HEK293 (cell line): ENCODE measurements around the gene SLF2.
A peak's percentile ranks its signal among the peaks of the same experiment; 100 is the strongest.

ENCODE experiments used
- CTCF ChIA-PET: fragments of 350-600 bp; formaldehyde crosslinking; extraction: SDS; loops from one replicate; lab custom pipeline; 2021; ENCODE audit warnings: antibody characterized with exemption; lab: Yijun Ruan, JAX
- POLR2A ChIA-PET: fragments of 300-600 bp; formaldehyde crosslinking; extraction: SDS; loops from one replicate; lab custom pipeline; 2020; ENCODE audit warnings: antibody characterized with exemption, inconsistent platforms; lab: Yijun Ruan, JAX
- H3K27ac ChIP-seq: fragments of 200-500 bp; sonication (Bioruptor generic); 2 replicates; pipeline ENCODE4 v1.5.1; 2014; ENCODE audit warnings: low read depth, low read length, control low read depth, inconsistent platforms; ENCODE audit errors: extremely low read depth
- H3K36me3 ChIP-seq, 2 experiments: fragments of 200-500 bp in 1 of 2; sonication (Bioruptor generic) in 1 of 2; 1 replicate in 1 of 2; 2 replicates in 1 of 2; pipeline ENCODE4 v1.5.1; 2014 to 2017; ENCODE audit warnings: inconsistent platforms in 2 of 2, low read length in 2 of 2; ENCODE audit not compliant: control insufficient read depth in 2 of 2, insufficient read depth in 1 of 2
- H3K4me1 ChIP-seq: fragments of 200-500 bp; sonication (Bioruptor generic); 2 replicates; pipeline ENCODE4 v1.5.1; 2014; ENCODE audit warnings: mild to moderate bottlenecking, low read length, inconsistent platforms; ENCODE audit not compliant: control insufficient read depth, insufficient read depth
- H3K4me3 ChIP-seq: 2 replicates; pipeline ENCODE4 v1.5.1; 2011; ENCODE audit warnings: low read depth, mild to moderate bottlenecking, control low read depth, low read length, moderate library complexity
- H3K9me3 ChIP-seq: fragments of 200-500 bp; sonication (Bioruptor generic); 2 replicates; pipeline ENCODE4 v1.5.1; 2014; ENCODE audit warnings: low read depth, low read length, inconsistent platforms; ENCODE audit not compliant: control insufficient read depth, insufficient read depth
- HOXC10 ChIP-seq: sonication (generic); formaldehyde crosslinking; IDR thresholded peaks from 2 replicates; pipeline ENCODE4 v1.8.1; 2023; ENCODE audit warnings: mild to moderate bottlenecking, missing genetic modification reagents
- KLF8 ChIP-seq: fragments of 450-650 bp; formaldehyde crosslinking; IDR thresholded peaks from 2 replicates; pipeline ENCODE4 v1.5.1; 2016; ENCODE audit warnings: missing biosample characterization, missing genetic modification characterization
- MYNN ChIP-seq: fragments of 450-650 bp; formaldehyde crosslinking; IDR thresholded peaks from 2 replicates; pipeline ENCODE4 v1.5.1; 2016; ENCODE audit warnings: missing biosample characterization, missing genetic modification characterization, borderline replicate concordance
- ZBTB17 ChIP-seq: fragments of 450-650 bp; formaldehyde crosslinking; IDR thresholded peaks from 2 replicates; pipeline ENCODE4 v1.5.1; 2016; ENCODE audit warnings: missing biosample characterization, missing genetic modification characterization
- ZBTB7A ChIP-seq: fragments of 450-650 bp; formaldehyde crosslinking; IDR thresholded peaks from 2 replicates; pipeline ENCODE4 v1.5.1; 2016; ENCODE audit warnings: low read depth, missing biosample characterization, missing genetic modification characterization
- ZFP41 ChIP-seq: fragments of 450-650 bp; formaldehyde crosslinking; IDR thresholded peaks from 2 replicates; pipeline ENCODE4 v1.5.1; 2016; ENCODE audit warnings: missing biosample characterization, missing genetic modification characterization, borderline replicate concordance
- ZNF112 ChIP-seq: fragments of 450-650 bp; formaldehyde crosslinking; IDR thresholded peaks from 2 replicates; pipeline ENCODE4 v1.5.0; 2017; ENCODE audit warnings: missing biosample characterization, missing genetic modification characterization
- ZNF239 ChIP-seq: fragments of 450-650 bp; formaldehyde crosslinking; IDR thresholded peaks from 2 replicates; pipeline ENCODE4 v1.5.1; 2016; ENCODE audit warnings: missing biosample characterization, missing genetic modification characterization
- ZNF24 ChIP-seq: fragments of 450-650 bp; formaldehyde crosslinking; IDR thresholded peaks from 2 replicates; pipeline ENCODE4 v1.5.1; 2016; ENCODE audit warnings: missing biosample characterization, missing genetic modification characterization
- ZNF335 ChIP-seq: fragments of 450-650 bp; formaldehyde crosslinking; conservative IDR thresholded peaks from 2 replicates; pipeline ENCODE4 v1.5.1; 2016; ENCODE audit warnings: missing biosample characterization, missing genetic modification characterization
- ZNF394 ChIP-seq: fragments of 450-650 bp; formaldehyde crosslinking; IDR thresholded peaks from 2 replicates; pipeline ENCODE4 v1.5.1; 2016; ENCODE audit warnings: missing biosample characterization, missing genetic modification characterization, mild to moderate bottlenecking, moderate library complexity, borderline replicate concordance
- ZNF423 ChIP-seq: fragments of 450-650 bp; formaldehyde crosslinking; IDR thresholded peaks from 2 replicates; pipeline ENCODE4 v1.5.1; 2016; ENCODE audit warnings: missing biosample characterization, missing genetic modification characterization
- ZNF76 ChIP-seq: fragments of 450-650 bp; formaldehyde crosslinking; IDR thresholded peaks from 2 replicates; pipeline ENCODE4; 2016; ENCODE audit warnings: low read depth, missing biosample characterization, missing genetic modification characterization, borderline replicate concordance
- ZNF843 ChIP-seq: fragments of 450-650 bp; formaldehyde crosslinking; IDR thresholded peaks from 2 replicates; pipeline ENCODE4 v1.5.1; 2016; ENCODE audit warnings: missing biosample characterization, missing genetic modification characterization
- ZSCAN16 ChIP-seq: fragments of 450-650 bp; formaldehyde crosslinking; IDR thresholded peaks from 2 replicates; pipeline ENCODE4 v1.5.1; 2016; ENCODE audit warnings: missing biosample characterization, missing genetic modification characterization
- ZXDB ChIP-seq: fragments of 450-650 bp; formaldehyde crosslinking; IDR thresholded peaks from 2 replicates; pipeline ENCODE4 v1.5.1; 2016; ENCODE audit warnings: missing biosample characterization, missing genetic modification characterization
- TF ChIP-seq, protein P1 (sequence below): fragments of 450-650 bp; formaldehyde crosslinking; IDR thresholded peaks from 2 replicates; pipeline ENCODE4 v1.5.1; 2016; ENCODE audit warnings: missing biosample characterization, missing genetic modification characterization
- TF ChIP-seq, protein P2 (sequence below): fragments of 450-650 bp; formaldehyde crosslinking; optimal IDR thresholded peaks from 2 replicates; pipeline ENCODE3; 2016; ENCODE audit warnings: missing biosample characterization, mild to moderate bottlenecking, missing genetic modification characterization
- TF ChIP-seq, protein P3 (sequence below): fragments of 450-650 bp; formaldehyde crosslinking; IDR thresholded peaks from 2 replicates; pipeline ENCODE4 v1.5.1; 2016; ENCODE audit warnings: missing biosample characterization, missing genetic modification characterization
- TF ChIP-seq, protein P4 (sequence below): fragments of 450-650 bp; formaldehyde crosslinking; IDR thresholded peaks from 2 replicates; pipeline ENCODE4 v1.5.1; 2016; ENCODE audit warnings: missing biosample characterization, missing genetic modification characterization
- TF ChIP-seq, protein P5 (sequence below): fragments of 450-650 bp; formaldehyde crosslinking; IDR thresholded peaks from 2 replicates; pipeline ENCODE4 v1.5.1; 2016; ENCODE audit warnings: missing biosample characterization, missing genetic modification characterization

The SLF2 gene

DNA sequence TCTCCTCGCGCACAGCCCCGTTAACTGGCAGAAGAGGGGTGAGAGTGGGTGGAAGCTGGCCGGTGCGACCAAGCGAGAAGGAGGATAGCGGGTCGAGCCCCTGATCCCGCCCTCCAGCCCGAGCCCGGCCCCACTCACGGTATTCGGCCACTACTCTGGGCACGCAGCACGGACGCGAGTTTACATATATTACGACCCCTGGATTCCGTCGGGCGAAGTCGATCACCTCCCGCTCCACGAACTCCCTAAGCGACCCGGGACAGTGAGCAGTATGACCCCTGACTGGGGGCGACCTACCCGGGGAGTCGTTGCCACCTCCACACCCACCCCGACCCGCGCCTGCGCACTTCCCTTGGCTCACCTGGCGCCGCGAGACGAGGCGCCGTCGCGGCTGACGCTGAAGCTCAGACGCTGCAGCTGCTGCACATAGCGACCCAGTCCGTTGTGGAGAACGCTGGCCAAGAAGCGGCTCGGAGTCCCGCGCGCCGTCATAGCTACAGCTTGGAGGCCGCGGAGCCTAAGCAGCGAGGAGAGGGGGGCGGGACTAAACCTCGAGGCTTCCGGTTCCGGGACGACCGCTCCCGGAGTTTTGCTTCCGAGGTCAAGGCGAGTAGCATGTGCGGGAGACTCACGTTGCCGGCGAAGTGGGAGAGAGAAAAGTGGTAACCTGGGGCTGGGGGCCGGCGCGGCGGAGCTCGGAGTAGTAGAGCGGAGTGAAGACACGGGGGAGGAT lies 74.4 kb downstream of the SLF2 start, which contains the start of the genes MRPL43 and TWNK:
MRPL43 (minus strand) TSS at position 546 of the 733 bp plus-strand sequence; CDS start at position 492, 54 bp downstream.
TWNK (plus strand) TSS at position 592 of the 733 bp plus-strand sequence. CDS start 668 bp downstream, outside the sequence.
- ChIA-PET CTCF (interaction anchor here (6.4 to 16.6 kb wide), 2 partner anchors 11 to 30 kb away, joined by 49 to 274 read pairs; partner anchors contain the start of gene LZTS2), POLR2A (interaction anchor here (0.7 to 1.5 kb wide), 3 partner anchors 10 to 74 kb away, joined by 3 to 6 read pairs (median 6); partner anchors contain the start of gene SLF2)
- TF ChIP-seq ZNF843 (tag by site-specific recombination): 0 out of 2 replicates have a peak, but pooled peaks have one; percentile 29
- peak; percentile 10; the same call in 1 of the 2 replicates for TF ChIP-seq ZSCAN16
- TF ChIP-seq ZNF24 (tag by site-specific recombination): peak; percentile 58; the same call in 1 of the 2 replicates
- peak; percentile 68; the same call in 1 of the 2 replicates for TF ChIP-seq ZNF76
- TF ChIP-seq ZFP41 (tag by site-specific recombination): no peak
- TF ChIP-seq, protein P1, sequence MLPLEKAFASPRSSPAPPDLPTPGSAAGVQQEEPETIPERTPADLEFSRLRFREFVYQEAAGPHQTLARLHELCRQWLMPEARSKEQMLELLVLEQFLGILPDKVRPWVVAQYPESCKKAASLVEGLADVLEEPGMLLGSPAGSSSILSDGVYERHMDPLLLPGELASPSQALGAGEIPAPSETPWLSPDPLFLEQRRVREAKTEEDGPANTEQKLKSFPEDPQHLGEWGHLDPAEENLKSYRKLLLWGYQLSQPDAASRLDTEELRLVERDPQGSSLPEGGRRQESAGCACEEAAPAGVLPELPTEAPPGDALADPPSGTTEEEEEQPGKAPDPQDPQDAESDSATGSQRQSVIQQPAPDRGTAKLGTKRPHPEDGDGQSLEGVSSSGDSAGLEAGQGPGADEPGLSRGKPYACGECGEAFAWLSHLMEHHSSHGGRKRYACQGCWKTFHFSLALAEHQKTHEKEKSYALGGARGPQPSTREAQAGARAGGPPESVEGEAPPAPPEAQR: no peak
- peak; percentile 11; the same call in 1 of the 2 replicates for TF ChIP-seq ZBTB7A (tag by site-specific recombination)
- TF ChIP-seq KLF8 (tag by site-specific recombination): peak; percentile 76; the same call in 1 of the 2 replicates
- TF ChIP-seq, protein P2, sequence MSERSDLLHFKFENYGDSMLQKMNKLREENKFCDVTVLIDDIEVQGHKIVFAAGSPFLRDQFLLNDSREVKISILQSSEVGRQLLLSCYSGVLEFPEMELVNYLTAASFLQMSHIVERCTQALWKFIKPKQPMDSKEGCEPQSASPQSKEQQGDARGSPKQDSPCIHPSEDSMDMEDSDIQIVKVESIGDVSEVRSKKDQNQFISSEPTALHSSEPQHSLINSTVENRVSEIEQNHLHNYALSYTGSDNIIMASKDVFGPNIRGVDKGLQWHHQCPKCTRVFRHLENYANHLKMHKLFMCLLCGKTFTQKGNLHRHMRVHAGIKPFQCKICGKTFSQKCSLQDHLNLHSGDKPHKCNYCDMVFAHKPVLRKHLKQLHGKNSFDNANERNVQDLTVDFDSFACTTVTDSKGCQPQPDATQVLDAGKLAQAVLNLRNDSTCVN (tag by site-specific recombination): peak; percentile 48
- TF ChIP-seq MYNN (tag by site-specific recombination): no peak
- TF ChIP-seq ZNF239: no peak
- TF ChIP-seq ZNF112 (tag by site-specific recombination): no peak
- TF ChIP-seq, protein P3, sequence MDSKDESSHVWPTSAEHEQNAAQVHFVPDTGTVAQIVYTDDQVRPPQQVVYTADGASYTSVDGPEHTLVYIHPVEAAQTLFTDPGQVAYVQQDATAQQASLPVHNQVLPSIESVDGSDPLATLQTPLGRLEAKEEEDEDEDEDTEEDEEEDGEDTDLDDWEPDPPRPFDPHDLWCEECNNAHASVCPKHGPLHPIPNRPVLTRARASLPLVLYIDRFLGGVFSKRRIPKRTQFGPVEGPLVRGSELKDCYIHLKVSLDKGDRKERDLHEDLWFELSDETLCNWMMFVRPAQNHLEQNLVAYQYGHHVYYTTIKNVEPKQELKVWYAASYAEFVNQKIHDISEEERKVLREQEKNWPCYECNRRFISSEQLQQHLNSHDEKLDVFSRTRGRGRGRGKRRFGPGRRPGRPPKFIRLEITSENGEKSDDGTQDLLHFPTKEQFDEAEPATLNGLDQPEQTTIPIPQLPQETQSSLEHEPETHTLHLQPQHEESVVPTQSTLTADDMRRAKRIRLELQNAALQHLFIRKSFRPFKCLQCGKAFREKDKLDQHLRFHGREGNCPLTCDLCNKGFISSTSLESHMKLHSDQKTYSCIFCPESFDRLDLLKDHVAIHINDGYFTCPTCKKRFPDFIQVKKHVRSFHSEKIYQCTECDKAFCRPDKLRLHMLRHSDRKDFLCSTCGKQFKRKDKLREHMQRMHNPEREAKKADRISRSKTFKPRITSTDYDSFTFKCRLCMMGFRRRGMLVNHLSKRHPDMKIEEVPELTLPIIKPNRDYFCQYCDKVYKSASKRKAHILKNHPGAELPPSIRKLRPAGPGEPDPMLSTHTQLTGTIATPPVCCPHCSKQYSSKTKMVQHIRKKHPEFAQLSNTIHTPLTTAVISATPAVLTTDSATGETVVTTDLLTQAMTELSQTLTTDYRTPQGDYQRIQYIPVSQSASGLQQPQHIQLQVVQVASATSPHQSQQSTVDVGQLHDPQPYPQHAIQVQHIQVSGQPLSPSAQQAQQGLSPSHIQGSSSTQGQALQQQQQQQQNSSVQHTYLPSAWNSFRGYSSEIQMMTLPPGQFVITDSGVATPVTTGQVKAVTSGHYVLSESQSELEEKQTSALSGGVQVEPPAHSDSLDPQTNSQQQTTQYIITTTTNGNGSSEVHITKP (tag by site-specific recombination): 0 out of 2 replicates have a peak, but pooled peaks have one; percentile 6
- 0 out of 2 replicates have a peak, but pooled peaks have one; percentile 29 for TF ChIP-seq HOXC10 (CRISPR knock-in tag)
- peak; percentile 89 for TF ChIP-seq ZXDB (tag by site-specific recombination)
- TF ChIP-seq ZBTB17 (tag by site-specific recombination): 0 out of 2 replicates have a peak, but pooled peaks have one; percentile 61
- peak; percentile 91 for TF ChIP-seq ZNF394 (tag by site-specific recombination)
- peak; percentile 96 for TF ChIP-seq ZNF335 (tag by site-specific recombination)
- TF ChIP-seq ZNF423 (tag by site-specific recombination): peak; percentile 54; the same call in 1 of the 2 replicates
- TF ChIP-seq, protein P4, sequence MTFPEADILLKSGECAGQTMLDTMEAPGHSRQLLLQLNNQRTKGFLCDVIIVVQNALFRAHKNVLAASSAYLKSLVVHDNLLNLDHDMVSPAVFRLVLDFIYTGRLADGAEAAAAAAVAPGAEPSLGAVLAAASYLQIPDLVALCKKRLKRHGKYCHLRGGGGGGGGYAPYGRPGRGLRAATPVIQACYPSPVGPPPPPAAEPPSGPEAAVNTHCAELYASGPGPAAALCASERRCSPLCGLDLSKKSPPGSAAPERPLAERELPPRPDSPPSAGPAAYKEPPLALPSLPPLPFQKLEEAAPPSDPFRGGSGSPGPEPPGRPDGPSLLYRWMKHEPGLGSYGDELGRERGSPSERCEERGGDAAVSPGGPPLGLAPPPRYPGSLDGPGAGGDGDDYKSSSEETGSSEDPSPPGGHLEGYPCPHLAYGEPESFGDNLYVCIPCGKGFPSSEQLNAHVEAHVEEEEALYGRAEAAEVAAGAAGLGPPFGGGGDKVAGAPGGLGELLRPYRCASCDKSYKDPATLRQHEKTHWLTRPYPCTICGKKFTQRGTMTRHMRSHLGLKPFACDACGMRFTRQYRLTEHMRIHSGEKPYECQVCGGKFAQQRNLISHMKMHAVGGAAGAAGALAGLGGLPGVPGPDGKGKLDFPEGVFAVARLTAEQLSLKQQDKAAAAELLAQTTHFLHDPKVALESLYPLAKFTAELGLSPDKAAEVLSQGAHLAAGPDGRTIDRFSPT (tag by site-specific recombination): peak; percentile 53; the same call in 1 of the 2 replicates
- TF ChIP-seq, protein P5, sequence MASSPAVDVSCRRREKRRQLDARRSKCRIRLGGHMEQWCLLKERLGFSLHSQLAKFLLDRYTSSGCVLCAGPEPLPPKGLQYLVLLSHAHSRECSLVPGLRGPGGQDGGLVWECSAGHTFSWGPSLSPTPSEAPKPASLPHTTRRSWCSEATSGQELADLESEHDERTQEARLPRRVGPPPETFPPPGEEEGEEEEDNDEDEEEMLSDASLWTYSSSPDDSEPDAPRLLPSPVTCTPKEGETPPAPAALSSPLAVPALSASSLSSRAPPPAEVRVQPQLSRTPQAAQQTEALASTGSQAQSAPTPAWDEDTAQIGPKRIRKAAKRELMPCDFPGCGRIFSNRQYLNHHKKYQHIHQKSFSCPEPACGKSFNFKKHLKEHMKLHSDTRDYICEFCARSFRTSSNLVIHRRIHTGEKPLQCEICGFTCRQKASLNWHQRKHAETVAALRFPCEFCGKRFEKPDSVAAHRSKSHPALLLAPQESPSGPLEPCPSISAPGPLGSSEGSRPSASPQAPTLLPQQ (tag by site-specific recombination): peak; percentile 35; the same call in 1 of the 2 replicates

More for the DNA sequence above, 74.4 kb downstream of the SLF2 start, which contains the start of the genes MRPL43 and TWNK:
- H3K9me3 ChIP-seq: no peaks in the 10 kb centered on the region
- H3K4me1 ChIP-seq: peaks cover 6% of the 10 kb centered on the region
- H3K27ac ChIP-seq: peak within 1 kb of the TSS; percentile 82
- H3K4me3 ChIP-seq: peak within 1 kb of the TSS; percentile 95
- peaks cover 16 to 68% of the 10 kb centered on the region in 2 experiments for H3K36me3 ChIP-seq
